Ecto neural progenitor cell (in vitro differentiated cells): Measurements from ENCODE around the gene ASTN2.

Source experiments
- DNase-seq: peaks from one replicate; pipeline ENCODE4 v3.0.0-alpha.2; 2018; ENCODE audit warnings: low spot score

ASTN2 gene

DNA sequence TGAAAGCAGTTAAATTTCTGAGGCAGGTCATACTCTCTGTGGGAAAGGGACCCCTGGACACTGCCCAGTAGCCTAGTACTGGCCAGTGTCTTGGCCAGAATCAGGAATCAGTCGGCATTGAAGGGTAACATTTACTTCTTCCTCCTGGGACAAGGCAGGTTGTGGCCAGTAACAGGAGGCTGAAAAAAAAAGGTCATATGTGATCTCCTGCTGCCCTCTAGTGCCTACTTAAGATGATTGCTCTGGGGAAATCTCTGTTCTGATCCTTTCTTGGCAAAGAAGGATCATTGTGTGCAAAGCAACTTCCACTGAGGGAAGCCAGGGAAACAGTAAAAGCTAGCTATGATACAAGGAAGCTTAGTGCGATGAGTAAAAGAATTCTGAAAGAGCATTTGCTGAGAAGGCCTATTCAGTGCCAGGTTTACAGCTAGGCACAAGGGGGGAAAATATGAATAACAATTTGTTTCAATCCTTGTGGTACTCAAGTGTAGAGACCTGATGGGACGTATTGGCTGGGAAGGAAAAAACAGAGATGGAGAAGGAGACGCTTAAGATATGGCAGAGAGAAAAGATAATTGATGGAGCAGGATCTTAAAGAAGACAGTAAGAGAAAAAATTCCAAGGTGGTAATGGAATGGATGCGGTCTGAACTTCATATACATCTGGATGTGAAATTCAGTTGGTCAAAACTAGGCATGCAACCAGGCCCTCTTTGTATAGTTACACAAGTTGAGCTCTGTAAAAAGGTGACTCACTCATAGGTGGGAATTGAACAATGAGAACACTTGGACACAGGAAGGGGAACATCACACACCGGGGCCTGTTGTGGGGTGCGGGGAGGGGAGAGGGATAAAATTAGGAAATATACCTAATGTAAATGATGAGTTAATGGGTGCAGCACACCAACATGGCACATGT, 753.6 kb downstream of the ASTN2 start:
- no peak for DNase-seq

GRCh38 chr9:116658265-116658664, 756.6 kb downstream of the ASTN2 start:
- no peak for DNase-seq

- no peak for DNase-seq
Observed at GRCh38 chr9:116656977-116657376, 757.9 kb downstream of the ASTN2 start.

- no peak for DNase-seq
Observed at GRCh38 chr9:116656501-116656971, 758.3 kb downstream of the ASTN2 start.

- DNase-seq = no peak
Observed at GRCh38 chr9:116654059-116654355, 760.9 kb downstream of the ASTN2 start.

- DNase-seq = no peak
Observed at GRCh38 chr9:116653348-116654058, 761.4 kb downstream of the ASTN2 start.

GRCh38 chr9:116647515-116647809, 767.4 kb downstream of the ASTN2 start:
- no peak for DNase-seq

- no peak for DNase-seq
Observed at GRCh38 chr9:116646661-116647514, 768.0 kb downstream of the ASTN2 start.

- DNase-seq = no peak
Observed at GRCh38 chr9:116644091-116644688, 770.7 kb downstream of the ASTN2 start.

DNA sequence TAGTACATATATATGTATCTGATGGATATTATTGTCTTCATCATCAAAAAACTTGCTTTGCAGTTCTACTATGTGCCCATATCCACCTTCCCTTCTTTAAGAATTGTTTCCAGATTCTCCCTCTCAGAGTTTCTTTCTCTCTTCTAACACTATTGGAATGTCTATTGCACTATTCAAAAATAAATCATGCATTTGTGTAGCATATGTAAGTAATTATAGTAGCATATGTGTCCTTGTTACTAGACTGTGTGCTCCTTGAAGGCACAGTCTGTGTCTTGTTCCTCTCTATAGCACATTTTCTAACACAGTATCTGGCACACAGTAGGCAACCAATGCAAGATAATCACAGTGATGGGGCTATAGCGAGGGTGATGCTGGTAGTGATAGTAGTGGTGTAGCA, 771.2 kb downstream of the ASTN2 start:
- no peak for DNase-seq

GRCh38 chr9:116641292-116642059, 773.4 kb downstream of the ASTN2 start:
- no peak for DNase-seq

DNA sequence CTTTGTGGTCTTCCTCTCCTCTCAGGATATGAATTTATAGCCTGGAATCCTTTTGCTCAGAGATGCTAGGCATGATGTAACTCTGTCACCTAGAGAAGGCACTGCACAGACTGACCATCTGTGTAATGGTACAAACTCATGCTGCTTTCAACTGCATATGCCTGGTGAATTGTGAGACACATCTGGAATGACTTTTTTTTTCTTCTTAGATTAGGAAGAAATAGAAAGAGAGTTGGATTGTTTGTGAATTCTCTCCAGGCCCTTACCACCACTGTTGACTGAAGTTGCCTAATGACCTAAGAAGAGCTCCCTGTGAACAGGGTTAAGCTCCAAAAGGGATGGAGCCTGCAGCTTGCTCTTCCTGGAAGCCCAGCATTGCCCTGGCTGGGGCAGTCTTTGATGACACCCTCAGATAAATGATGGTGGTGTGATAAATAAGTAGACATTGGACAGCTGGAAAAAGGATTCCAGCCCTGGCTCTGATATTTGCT, 775.6 kb downstream of the ASTN2 start:
- DNase-seq = no peak

DNA sequence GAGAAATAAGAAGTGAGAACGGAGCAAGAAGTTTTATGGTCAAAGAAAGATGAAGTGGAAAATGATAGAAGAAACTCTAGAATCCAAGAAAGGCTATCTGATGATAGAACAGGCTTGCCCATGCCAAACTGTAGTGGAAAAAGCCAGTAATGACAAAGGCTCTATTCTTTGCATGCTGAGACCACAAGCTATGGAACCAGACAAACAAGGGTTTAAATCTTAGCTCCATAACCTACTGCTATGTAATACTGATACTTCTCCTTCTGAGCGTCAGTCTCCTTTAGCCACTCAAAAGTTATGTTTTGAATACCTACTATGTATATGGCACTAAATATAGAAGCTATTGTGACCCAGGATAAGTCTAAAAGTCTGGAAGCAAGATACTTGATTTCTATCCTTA, 778.9 kb downstream of the ASTN2 start:
- DNase-seq = no peak

DNA sequence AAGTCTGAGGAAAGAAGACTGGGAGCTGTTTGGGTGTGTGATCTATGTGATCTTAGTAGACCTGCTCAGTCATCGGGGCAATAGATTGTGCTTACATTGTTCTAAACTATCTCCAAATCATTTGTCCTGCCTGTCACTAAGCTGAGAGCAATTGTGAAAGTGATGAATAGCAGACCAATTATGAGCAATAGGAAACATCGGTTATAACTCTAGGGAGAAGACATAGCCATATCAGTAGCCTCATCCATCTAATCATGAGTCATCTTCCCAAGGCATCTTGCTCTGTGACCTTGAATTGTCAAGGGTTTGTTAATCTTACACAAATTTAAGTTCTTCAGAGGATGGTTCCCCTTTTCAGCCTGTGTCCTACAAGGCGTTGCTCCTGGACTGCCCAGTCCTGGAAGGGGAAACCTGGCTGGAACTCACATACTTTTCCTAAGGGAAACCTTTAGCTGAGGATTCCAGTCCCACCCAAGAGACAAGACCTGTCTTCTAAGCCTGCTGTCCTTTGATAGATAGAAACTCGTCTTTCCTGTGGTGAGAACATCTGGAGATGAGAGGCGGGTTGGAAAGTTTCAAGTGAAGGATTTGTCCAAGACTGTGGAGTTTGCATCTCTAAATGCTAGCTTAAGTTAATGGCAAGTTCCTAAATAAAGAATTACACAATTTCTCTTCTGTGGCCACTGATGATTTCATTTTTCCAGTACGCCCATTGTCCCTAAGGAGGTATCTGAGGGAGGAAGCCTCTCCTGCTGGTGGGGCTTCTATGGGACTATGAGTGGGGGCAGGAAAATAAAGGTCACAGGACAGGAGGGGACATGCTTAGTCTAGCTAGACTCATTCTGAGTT, 781.6 kb downstream of the ASTN2 start:
- DNase-seq = no peak

GRCh38 chr9:116629634-116630033, 785.2 kb downstream of the ASTN2 start:
- no peak for DNase-seq

DNA sequence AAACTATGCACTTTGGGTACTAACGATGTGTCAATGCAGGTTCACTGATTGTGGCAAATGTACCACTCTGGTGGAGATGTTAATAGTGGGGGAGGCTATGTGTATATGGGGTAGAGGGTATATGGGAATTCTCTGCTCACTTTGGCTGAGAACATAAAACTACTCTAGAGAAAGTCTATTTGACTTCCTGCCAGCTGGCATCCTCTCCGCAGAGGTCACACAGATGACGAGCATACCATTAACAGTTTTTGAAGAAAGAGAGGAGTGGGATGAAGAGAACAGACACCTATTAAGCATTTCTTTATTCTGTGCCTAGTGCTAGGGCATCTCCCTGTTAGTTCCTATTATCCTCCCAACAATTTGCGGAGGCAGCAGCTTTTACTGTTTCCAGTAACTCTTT, 786.1 kb downstream of the ASTN2 start:
- no peak for DNase-seq

DNA sequence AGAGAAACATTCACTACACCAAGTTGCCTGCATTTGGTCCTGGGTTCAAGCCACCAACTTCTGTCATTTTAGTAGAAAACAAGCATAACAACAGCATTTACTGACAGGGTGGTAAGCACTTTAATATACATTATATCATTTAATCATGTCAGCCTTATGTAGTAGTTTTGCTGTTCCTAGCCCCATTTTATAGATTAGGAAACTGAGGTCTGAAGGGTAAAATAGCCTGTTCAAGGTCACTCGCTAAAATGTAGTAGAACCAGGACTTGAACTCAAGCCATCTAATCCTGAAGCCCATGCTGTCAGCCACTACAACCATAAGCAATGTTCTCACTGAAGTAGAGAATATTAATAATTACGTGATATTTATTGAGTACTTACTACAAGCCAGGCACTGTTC, 787.4 kb downstream of the ASTN2 start:
- no peak for DNase-seq

GRCh38 chr9:116626762-116627161, 788.1 kb downstream of the ASTN2 start:
- no peak for DNase-seq

DNA sequence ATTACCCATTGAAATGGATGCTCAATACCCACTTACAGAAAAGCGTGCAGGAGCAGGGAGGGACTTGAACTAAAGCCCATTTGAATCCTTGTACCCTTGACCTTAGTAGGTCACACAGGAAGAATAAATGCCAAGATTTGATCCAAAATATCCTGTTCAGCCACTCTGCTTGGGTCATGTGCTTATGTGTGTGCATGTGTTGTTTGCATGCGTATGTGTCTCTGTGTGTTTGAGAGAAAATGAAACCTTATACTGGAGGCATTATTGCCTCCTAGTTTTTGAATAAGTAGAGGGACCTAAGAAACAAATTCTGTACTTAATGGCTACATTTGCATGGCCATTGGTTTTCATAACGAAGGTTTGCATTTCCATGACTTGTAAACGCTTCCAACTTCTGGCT, 791.1 kb downstream of the ASTN2 start:
- no peak for DNase-seq

DNA sequence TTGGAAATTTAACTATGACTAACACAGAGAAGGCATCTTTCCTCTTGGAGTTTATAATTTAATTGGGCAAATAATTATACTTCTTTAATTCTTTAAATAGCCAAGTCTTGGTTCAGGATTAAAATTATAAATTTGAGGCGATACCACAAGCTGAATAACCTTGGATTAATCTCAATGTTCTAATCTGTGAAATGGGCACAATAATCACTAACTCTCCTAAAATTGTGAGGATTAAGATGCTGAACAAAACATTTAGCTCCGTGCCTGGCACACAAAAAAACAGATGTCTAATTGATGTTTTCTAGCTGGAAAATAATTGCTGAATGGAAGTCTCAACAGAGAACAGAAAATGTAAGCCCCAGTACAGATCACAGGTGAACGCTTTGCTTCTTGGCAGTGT, 797.5 kb downstream of the ASTN2 start:
- no peak for DNase-seq
